HepG2 (cell line): Measurements from ENCODE around the gene MEGF11.

ENCODE experiments used
- DNMT1 ChIP-seq: sonication (generic); formaldehyde crosslinking; IDR thresholded peaks from 2 replicates; pipeline ENCODE4 v1.5.1; 2020; ENCODE audit warnings: mild to moderate bottlenecking, missing genetic modification reagents
- E2F2 ChIP-seq: sonication (generic); formaldehyde crosslinking; IDR thresholded peaks from 2 replicates; pipeline ENCODE4 v1.4.0; 2020; ENCODE audit warnings: missing genetic modification reagents, borderline replicate concordance
- EZH2 ChIP-seq: conservative IDR thresholded peaks from 2 replicates; pipeline ENCODE4 v1.6.1; 2012; ENCODE audit warnings: mild to moderate bottlenecking, low read depth, low read length, moderate library complexity
- HES4 ChIP-seq: sonication (generic); formaldehyde crosslinking; IDR thresholded peaks from 2 replicates; pipeline ENCODE4 v1.9.0; 2021; ENCODE audit warnings: mild to moderate bottlenecking, missing genetic modification reagents, borderline replicate concordance
- JUN ChIP-seq: sonication (generic); formaldehyde crosslinking; IDR thresholded peaks from 2 replicates; pipeline ENCODE4 v1.4.0; 2020; ENCODE audit warnings: mild to moderate bottlenecking, missing genetic modification reagents
- MZF1 ChIP-seq: sonication (generic); formaldehyde crosslinking; IDR thresholded peaks from 2 replicates; pipeline ENCODE4 v1.8.1; 2023; ENCODE audit warnings: mild to moderate bottlenecking, missing genetic modification reagents, borderline replicate concordance
- SNRNP70 ChIP-seq: fragments of 200-400 bp; formaldehyde crosslinking; IDR thresholded peaks from 2 replicates; pipeline ENCODE4 v1.6.1; 2017; ENCODE audit warnings: mild to moderate bottlenecking, low read depth, low read length, moderate library complexity
- SRSF1 ChIP-seq: fragments of 200-400 bp; formaldehyde crosslinking; optimal IDR thresholded peaks from 2 replicates; pipeline ENCODE3; 2017; ENCODE audit warnings: mild to moderate bottlenecking, low read depth, low read length, moderate library complexity
- ZMYM4 ChIP-seq: sonication (generic); formaldehyde crosslinking; IDR thresholded peaks from 2 replicates; pipeline ENCODE4 v1.8.1; 2023; ENCODE audit warnings: mild to moderate bottlenecking, missing genetic modification reagents
- ZNF224 ChIP-seq: sonication (generic); formaldehyde crosslinking; IDR thresholded peaks from 2 replicates; pipeline ENCODE4 v1.5.0; 2020; ENCODE audit warnings: mild to moderate bottlenecking, missing genetic modification reagents

- TF ChIP-seq MZF1 (CRISPR knock-in tag) (no peak), DNMT1 (CRISPR knock-in tag) (no peak), ZMYM4 (CRISPR knock-in tag) (no peak), SNRNP70 (no peak), HES4 (CRISPR knock-in tag) (no peak), SRSF1 (no peak), E2F2 (CRISPR knock-in tag) (no peak), EZH2 (no peak), JUN (CRISPR knock-in tag) (no peak), ZNF224 (CRISPR knock-in tag) (no peak)
These were observed 317.3 kb downstream of the MEGF11 start for GRCh38 chr15:65936282-65936681.
